HG03442 (cell line): ENCODE results near the gene UCN2.
"Not testable (repeated sequence)": the region's sequence is repeated elsewhere in the genome, so short reads cannot be mapped to it uniquely, and the experiment has no call there.

ENCODE experiments used
- ATAC-seq: cut with Tn5 transposase; IDR thresholded peaks from one replicate; pipeline ENCODE4 v1.9.1; 2021; ENCODE audit warnings: mild to moderate bottlenecking, moderate library complexity; ENCODE audit not compliant: unreplicated experiment

The UCN2 gene

DNA sequence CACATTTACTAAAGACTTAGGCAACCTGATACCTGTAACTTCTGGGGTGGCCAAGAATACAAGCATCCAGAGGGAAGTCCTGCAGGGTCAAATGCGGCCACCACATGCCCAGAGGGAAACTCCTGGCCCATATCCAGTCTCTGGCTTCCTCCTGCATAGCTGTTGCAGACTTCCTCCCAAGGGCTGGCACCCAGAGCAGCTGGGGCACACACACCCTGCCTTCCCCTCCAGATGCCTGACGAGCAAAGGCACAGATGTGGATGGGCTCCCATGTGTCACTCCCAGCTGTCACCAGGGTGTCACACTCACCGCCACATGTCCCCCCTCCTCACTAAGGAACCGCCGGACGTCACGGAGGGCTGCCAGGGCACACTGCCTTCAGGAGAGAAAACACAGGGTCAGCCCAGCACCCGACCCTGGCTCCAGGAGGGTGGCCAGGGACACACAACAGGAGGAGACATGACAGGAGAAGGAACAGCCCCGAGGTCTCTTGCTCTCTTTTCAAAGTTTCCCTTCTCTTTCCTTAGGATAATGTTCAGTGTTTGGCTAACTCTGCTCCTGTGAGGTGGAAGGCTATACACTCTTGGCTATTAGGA, 20.2 kb downstream of the UCN2 start:
- no peak for ATAC-seq

DNA sequence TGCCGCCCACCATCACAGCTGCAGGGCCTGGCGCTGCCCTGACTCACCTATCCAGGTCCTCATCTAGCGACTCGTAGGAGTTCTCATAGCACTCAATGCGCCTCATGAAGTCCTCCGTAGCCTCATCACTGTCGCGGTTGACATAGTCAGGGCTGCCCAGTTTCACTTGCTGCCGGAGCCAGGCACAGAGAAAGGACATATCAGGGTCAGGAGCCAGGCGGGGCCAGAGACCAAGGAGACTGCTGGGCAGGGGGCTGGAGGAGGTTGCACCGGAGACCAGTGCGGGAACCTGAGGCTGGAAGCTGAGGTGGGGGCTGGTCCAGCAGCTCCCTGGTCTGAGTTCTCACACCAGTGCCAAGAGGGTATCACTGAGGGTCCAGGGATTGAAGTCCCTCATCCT, 25.1 kb downstream of the UCN2 start:
- ATAC-seq = no peak

GRCh38 chr3:48536785-48537184, 26.8 kb downstream of the UCN2 start:
- ATAC-seq = no peak

- no peak for ATAC-seq
Observed at GRCh38 chr3:48536116-48536515, 27.5 kb downstream of the UCN2 start.

- no peak for ATAC-seq
Observed at GRCh38 chr3:48535578-48535977, 28.0 kb downstream of the UCN2 start.

DNA sequence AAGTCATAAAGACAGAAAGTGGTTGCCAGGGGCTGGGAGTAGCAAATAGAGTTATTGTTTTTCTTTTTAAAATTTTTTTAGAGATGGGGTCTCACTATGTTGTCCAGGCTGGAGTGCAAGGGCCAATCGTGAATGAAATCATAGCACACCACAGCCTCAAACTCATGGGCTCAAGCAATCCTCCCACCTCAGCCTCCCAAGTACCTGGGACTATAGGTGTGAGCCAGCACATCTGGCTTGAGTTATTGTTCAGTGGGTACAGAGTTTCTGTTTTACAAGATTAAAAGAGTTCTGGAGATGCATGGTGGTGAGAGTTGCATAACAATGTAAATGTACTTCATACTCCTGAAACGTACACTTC, 30.6 kb downstream of the UCN2 start:
- ATAC-seq = no peak

DNA sequence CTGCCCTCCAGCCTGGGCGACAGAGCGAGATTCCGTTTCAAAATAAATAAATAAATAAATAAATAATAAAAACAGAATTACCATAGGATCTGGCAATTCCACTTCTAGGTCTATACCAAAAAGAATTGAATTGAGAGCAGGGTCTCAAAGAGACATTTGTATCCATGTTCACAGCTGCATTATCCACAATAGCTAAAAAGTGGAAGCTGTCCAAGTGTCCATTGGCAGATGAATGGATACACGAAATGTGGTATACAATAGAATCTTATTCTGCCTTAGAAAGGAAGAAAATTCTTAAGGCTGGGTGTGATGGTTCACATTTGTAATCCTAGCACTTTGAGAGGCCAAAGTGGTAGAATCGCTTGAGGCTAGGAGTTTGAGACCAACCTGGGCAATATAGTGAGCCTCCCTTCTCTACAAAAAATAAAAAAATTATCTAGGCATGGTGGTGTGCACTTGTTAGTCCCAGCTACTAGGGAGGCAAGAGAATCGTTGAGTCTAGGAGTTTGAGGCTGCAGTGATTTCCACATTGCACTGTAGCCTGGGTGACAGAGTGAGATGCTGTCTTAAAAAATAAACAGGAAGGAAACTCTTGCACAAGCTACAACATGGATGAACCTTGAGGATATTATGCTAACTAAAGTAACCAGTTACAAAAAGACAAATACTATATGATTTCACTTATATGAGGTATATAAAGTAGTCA, 31.2 kb downstream of the UCN2 start:
- ATAC-seq = no peak

- not testable (repeated sequence) for ATAC-seq
Observed at GRCh38 chr3:48530701-48531100, 32.9 kb downstream of the UCN2 start.

- ATAC-seq = no peak
Observed at GRCh38 chr3:48528754-48529153, 34.8 kb downstream of the UCN2 start.

- ATAC-seq = no peak
Observed at GRCh38 chr3:48528048-48528447, 35.5 kb downstream of the UCN2 start.

- no peak for ATAC-seq
Observed at GRCh38 chr3:48524970-48525369, 38.6 kb downstream of the UCN2 start.

- ATAC-seq = no peak
Observed at GRCh38 chr3:48521635-48522034, 41.9 kb downstream of the UCN2 start.

GRCh38 chr3:48519277-48519643, 44.3 kb downstream of the UCN2 start:
- ATAC-seq = no peak

DNA sequence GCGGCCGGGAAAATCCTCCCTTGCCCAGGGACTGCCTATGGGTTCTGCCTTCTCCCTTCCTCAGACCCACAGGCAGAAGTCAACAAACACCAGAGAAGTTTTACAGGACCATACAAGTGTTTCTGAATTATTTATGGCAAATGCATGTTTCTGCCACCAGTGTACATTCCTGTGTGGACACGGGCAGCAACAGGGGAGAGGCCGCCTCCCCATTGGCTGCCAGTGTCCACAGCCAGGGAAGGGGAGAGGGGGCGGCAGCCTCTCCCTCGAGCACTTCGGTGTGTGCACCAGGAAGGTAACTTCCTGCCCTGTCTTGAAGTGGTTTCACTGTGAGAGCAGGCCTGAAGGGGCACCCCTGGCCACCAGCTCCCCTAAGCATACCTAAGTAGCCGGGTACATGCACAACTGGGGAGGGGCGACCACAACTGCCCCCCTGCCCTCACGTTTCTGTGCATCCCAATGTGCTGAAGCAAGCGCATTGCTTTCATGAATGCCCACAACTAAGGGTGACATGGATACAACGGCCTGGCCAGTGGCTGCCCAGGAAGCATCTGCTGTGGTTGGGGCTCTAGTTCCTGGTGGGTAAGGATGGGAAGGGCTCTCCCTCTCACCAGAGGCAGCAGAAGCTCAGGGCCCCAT, 44.8 kb downstream of the UCN2 start:
- ATAC-seq = no peak

DNA sequence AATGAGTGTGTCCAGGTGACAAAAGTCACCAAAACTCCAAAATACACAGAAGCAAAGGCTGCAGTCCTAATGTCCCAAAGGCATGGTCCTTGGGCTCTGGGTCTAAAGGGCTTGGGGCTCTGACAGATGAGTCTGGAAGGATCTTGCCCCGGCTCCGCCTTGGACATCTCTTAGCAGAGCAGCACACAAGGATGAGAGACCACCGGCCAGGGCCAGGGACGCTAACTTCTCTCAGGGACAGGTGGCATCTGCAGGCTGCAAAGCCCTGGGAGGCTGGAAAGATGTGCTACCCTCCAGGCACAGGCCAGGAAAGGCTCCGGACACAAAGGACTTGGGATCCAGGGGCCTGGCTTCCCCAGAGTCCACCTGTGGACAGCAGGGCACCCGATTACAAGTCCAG, 45.5 kb downstream of the UCN2 start:
- ATAC-seq = no peak

DNA sequence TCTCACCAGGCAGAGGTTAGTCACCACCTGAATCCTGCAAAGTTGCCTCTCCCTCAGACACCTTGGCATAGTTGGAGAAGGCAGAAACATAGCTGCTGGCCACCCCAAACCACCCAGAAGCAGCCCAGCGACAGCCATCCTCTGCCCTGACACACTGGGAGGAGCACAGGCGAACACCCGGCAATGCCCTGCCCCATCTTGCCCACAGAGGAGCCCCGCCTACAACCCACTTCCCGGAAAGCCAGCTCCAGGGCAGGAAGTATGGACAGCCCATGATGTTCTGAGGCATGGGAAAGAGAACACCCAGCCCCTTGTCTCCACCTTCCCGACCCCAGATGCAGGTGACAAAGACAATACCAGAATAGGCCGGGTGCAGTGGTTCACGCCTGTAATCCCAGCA, 47.0 kb downstream of the UCN2 start:
- ATAC-seq = no peak

- ATAC-seq = no peak
Observed at GRCh38 chr3:48514431-48515227, 49.0 kb downstream of the UCN2 start.
